Peyer's patch (tissue), 4 donors: Measurements from ENCODE around the gene PLD2. TPM values are rescaled to one million over a fixed set of nuclear protein-coding genes. Genes with fewer than 3 reads are reported as not detected.
A peak's percentile ranks its signal among the peaks of the same experiment; 100 is the strongest.
"Not testable (repeated sequence)": the region's sequence is repeated elsewhere in the genome, so short reads cannot be mapped to it uniquely, and the experiment has no call there.

ENCODE experiments used
- DNase-seq, 3 donors: peaks; one replicate each; pipeline ENCODE4 v3.0.0-alpha.2; 2017 to 2019
- H3K27ac ChIP-seq, 4 donors: fragments of 200-600 bp; sonication (generic); one replicate each; pipeline ENCODE4 v1.5.1; 2016 to 2019
- H3K27me3 ChIP-seq, 2 donors: fragments of 200-600 bp; sonication (generic); one replicate each; pipeline ENCODE4 v1.5.1; 2019
- H3K36me3 ChIP-seq, 3 donors: fragments of 200-600 bp; sonication (generic); one replicate each; pipeline ENCODE4 v1.5.1; 2016 to 2019
- H3K4me1 ChIP-seq, 4 donors: fragments of 200-600 bp; sonication (generic); one replicate each; pipeline ENCODE4 v1.5.1; 2016 to 2019
- H3K4me3 ChIP-seq, 4 donors: fragments of 200-600 bp; sonication (generic); 1 replicate in 3 of 4; 2 replicates in 1 of 4; pipeline ENCODE4 v1.5.1; 2016 to 2019; ENCODE audit warnings: mild to moderate bottlenecking in 1 of 4
- H3K9me3 ChIP-seq, 4 donors: fragments of 200-600 bp; sonication (generic); one replicate each; pipeline ENCODE4 v1.5.1; 2016 to 2019; ENCODE audit warnings: mild to moderate bottlenecking in 1 of 4
- POLR2A ChIP-seq, 2 donors: fragments of 450-650 bp; IDR thresholded peaks; one replicate each; pipeline ENCODE4 v1.5.1; 2017; ENCODE audit warnings: antibody characterized with exemption in 2 of 2, mild to moderate bottlenecking in 2 of 2, moderate library complexity in 2 of 2
- total RNA-seq, 4 donors: library from RNA; depleted of rRNA; stranded (reverse); fragments of >200 nt; gene quantifications; one replicate each; pipeline ENCODE4 v1.1.0, GENCODE V29; 2016
- TF ChIP-seq, protein P1 (sequence below), 6 experiments: fragments of 450-650 bp in 4 of 6; fragments of 200-600 bp in 2 of 6; sonication (generic) in 1 of 6; IDR thresholded peaks; one replicate each; pipeline ENCODE4 v1.5.1; 2017 to 2019; ENCODE audit warnings: antibody characterized with exemption in 6 of 6, mild to moderate bottlenecking in 3 of 6, moderate library complexity in 1 of 6

Gene PLD2
- total RNA-seq, 4 donors from 2014 or later: 14.4 to 33.8 (median 26.6) TPM

GRCh38 chr17:4827399-4827798 is 20.4 kb downstream of the PLD2 start:
- DNase-seq: no peak
- TF ChIP-seq, protein P1, sequence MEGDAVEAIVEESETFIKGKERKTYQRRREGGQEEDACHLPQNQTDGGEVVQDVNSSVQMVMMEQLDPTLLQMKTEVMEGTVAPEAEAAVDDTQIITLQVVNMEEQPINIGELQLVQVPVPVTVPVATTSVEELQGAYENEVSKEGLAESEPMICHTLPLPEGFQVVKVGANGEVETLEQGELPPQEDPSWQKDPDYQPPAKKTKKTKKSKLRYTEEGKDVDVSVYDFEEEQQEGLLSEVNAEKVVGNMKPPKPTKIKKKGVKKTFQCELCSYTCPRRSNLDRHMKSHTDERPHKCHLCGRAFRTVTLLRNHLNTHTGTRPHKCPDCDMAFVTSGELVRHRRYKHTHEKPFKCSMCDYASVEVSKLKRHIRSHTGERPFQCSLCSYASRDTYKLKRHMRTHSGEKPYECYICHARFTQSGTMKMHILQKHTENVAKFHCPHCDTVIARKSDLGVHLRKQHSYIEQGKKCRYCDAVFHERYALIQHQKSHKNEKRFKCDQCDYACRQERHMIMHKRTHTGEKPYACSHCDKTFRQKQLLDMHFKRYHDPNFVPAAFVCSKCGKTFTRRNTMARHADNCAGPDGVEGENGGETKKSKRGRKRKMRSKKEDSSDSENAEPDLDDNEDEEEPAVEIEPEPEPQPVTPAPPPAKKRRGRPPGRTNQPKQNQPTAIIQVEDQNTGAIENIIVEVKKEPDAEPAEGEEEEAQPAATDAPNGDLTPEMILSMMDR (IDR thresholded peaks at IDR 0.05): no peak
- no peak for TF ChIP-seq POLR2A (IDR thresholded peaks at IDR 0.05)
- Histone ChIP-seq H3K9me3 (no peaks in the 10 kb centered on the region), H3K36me3 (no peaks in the 10 kb centered on the region), H3K27me3 (no peaks in the 10 kb centered on the region), H3K4me3 (no peak overlapping the region), H3K27ac (no peak overlapping the region), H3K4me1 (no peaks in the 10 kb centered on the region)

- H3K4me3 ChIP-seq: peak overlapping the region; percentile 76 to 99 (median 98)
- not testable (repeated sequence) for H3K9me3 ChIP-seq, H3K27me3 ChIP-seq, H3K36me3 ChIP-seq, DNase-seq
- peaks cover 4 to 25% (median 10%) of the 10 kb centered on the region in 4 donors for H3K4me1 ChIP-seq
- H3K27ac ChIP-seq: peak overlapping the region; percentile 91 to 98 (median 96)
Observed at GRCh38 chr17:4832829-4833177, 25.9 kb downstream of the PLD2 start.

GRCh38 chr17:4833178-4833940 is 26.4 kb downstream of the PLD2 start, which contains the start of gene MINK1:
TSS of gene MINK1 (plus strand) at chr17:4833340. CDS start at chr17:4833584, 244 bp downstream.
- H3K9me3 ChIP-seq: no peaks in the 10 kb centered on the region
- peak within 1 kb of the TSS; percentile 91 to 98 (median 96) for H3K27ac ChIP-seq
- H3K27me3 ChIP-seq: no peaks in the 10 kb centered on the region
- peak within 1 kb of the TSS; percentile 76 to 99 (median 98) for H3K4me3 ChIP-seq
- peak; percentile 85 to 95 (median 92) for DNase-seq
- peaks cover 4 to 30% (median 10%) of the 10 kb centered on the region in 4 donors for H3K4me1 ChIP-seq
- peak; percentile 88 to 94 for TF ChIP-seq POLR2A (IDR thresholded peaks at IDR 0.05)
- TF ChIP-seq, protein P1 (IDR thresholded peaks at IDR 0.05): no peak
- peaks cover 0 to 5% (median 0%) of the 10 kb centered on the region in 3 donors for H3K36me3 ChIP-seq

GRCh38 chr17:4833941-4834680 is 27.2 kb downstream of the PLD2 start:
- TF ChIP-seq, protein P1 (IDR thresholded peaks at IDR 0.05): no peak
- TF ChIP-seq POLR2A (IDR thresholded peaks at IDR 0.05): no peak

DNA sequence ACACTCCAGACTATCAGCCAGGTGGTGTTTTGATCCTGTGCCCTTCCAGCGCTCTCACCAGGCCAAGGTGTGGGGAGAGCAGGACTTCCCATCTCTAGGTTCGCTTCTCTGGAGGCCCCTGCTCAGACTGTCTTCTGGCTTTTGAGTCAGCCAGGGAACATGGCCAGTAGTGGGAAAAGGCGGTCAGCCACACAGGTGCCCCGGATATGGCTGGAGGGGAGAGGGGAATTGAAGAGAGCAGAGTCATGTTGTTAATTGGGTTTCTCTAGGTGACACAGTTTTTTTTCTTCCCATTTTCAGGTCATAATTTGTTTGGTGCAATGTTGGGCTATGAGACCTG is 27.7 kb downstream of the PLD2 start:
- peak overlapping the region in 3 of 4 donors; percentile 76 to 99 (median 98) for H3K4me3 ChIP-seq
- DNase-seq: no peak
- TF ChIP-seq POLR2A (IDR thresholded peaks at IDR 0.05): no peak
- TF ChIP-seq, protein P1 (IDR thresholded peaks at IDR 0.05): no peak
- H3K4me1 ChIP-seq: peaks cover 4 to 31% (median 10%) of the 10 kb centered on the region in 4 donors
- no peaks in the 10 kb centered on the region for H3K9me3 ChIP-seq
- no peaks in the 10 kb centered on the region for H3K27me3 ChIP-seq
- H3K27ac ChIP-seq: peak overlapping the region; percentile 91 to 98 (median 96)
- peaks cover 0 to 5% (median 0%) of the 10 kb centered on the region in 3 donors for H3K36me3 ChIP-seq

More at GRCh38 chr17:4833941-4834680, 27.2 kb downstream of the PLD2 start:
- Histone ChIP-seq H3K36me3 (peaks cover 0 to 5% (median 0%) of the 10 kb centered on the region in 3 donors), H3K4me1 (peaks cover 4 to 31% (median 10%) of the 10 kb centered on the region in 4 donors), H3K9me3 (no peaks in the 10 kb centered on the region), H3K27ac (peak overlapping the region; percentile 91 to 98 (median 96)), H3K27me3 (no peaks in the 10 kb centered on the region), H3K4me3 (peak overlapping the region; percentile 76 to 99 (median 98))
- DNase-seq: peak; percentile 37 to 57 (median 56)

DNA sequence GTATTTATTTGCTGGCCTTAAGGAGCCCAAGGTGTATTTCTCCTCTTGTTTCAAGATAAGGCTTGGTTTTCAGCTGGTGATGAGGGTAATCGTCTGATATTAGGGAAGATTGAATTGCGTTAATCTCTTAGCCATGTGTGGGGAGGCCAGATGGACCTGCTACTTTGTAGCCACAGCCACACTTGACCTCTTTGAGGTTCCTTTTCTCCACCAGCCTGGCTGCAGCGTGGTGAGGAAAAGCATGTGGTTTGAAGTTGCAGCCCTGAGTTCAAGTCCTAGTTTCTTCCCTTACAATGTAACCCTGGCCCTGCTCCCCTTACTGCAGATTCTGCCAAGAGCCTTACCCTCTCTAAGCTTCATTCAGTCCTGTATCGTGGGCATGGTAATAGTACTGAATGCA is 29.3 kb downstream of the PLD2 start:
- Histone ChIP-seq H3K27me3 (no peaks in the 10 kb centered on the region), H3K4me1 (peaks cover 4 to 42% (median 10%) of the 10 kb centered on the region in 4 donors), H3K36me3 (peaks cover 0 to 5% (median 0%) of the 10 kb centered on the region in 3 donors), H3K4me3 (no peak overlapping the region), H3K27ac (peak overlapping the region in 1 of 4 donors; percentile 91), H3K9me3 (no peaks in the 10 kb centered on the region)
- no peak for TF ChIP-seq POLR2A (IDR thresholded peaks at IDR 0.05)
- TF ChIP-seq, protein P1 (IDR thresholded peaks at IDR 0.05): no peak
- DNase-seq: no peak
